PC-9 (cell line): ENCODE measurements around the gene SELL. TPM values are rescaled to one million over a fixed set of nuclear protein-coding genes. Genes with fewer than 3 reads are reported as not detected.

ENCODE experiments used
- Bru-seq: library from RNA; stranded (reverse); fragments of 400-500 nt; gene quantifications from one replicate; lab custom pipeline; 2021; lab: Mats Ljungman, UMichigan
- BruChase-seq, 2 experiments: library from RNA; stranded (reverse); fragments of 400-500 nt; gene quantifications; one replicate each; lab custom pipeline; 2021; lab: Mats Ljungman, UMichigan
- BruUV-seq: library from RNA; stranded (reverse); fragments of 400-500 nt; replicated peaks from 2 replicates; lab custom pipeline; 2021; lab: Mats Ljungman, UMichigan
- CTCF ChIA-PET: fragments of 300-600 bp; sonication (Branson Sonifier 250); formaldehyde crosslinking; loops from one replicate; lab custom pipeline; 2022; ENCODE audit warnings: antibody characterized with exemption; lab: Charles Lee
- POLR2A ChIA-PET: fragments of 300-600 bp; sonication (Branson Sonifier 250); formaldehyde crosslinking; loops from one replicate; lab custom pipeline; 2022; ENCODE audit warnings: antibody characterized with exemption; ENCODE audit not compliant: unreplicated experiment; lab: Charles Lee
- DNase-seq, 2 experiments: peaks; one replicate each; pipeline versions ENCODE4 v3.0.0 to v3.0.0-alpha.2; 2015 to 2022; ENCODE audit warnings: mixed read lengths in 1 of 2
- H2AFZ ChIP-seq: fragments of 200-600 bp; sonication (generic); 2 replicates; pipeline ENCODE4 v1.8.1; 2017; ENCODE audit warnings: antibody characterized with exemption
- H3F3A ChIP-seq: fragments of 200-600 bp; sonication (generic); 2 replicates; pipeline ENCODE4 v1.8.1; 2017; ENCODE audit warnings: antibody characterized with exemption, mild to moderate bottlenecking, low read depth; ENCODE audit not compliant: insufficient read depth
- H3K27ac ChIP-seq: fragments of 200-600 bp; sonication (generic); 2 replicates; pipeline ENCODE4 v1.6.1; 2016; ENCODE audit warnings: mixed run types
- H3K27me3 ChIP-seq: fragments of 200-600 bp; sonication (generic); 2 replicates; pipeline ENCODE4 v1.6.1; 2016; ENCODE audit warnings: low read depth, mixed run types; ENCODE audit not compliant: insufficient read depth
- H3K36me3 ChIP-seq: fragments of 200-600 bp; sonication (generic); 2 replicates; pipeline ENCODE4 v1.6.1; 2016; ENCODE audit warnings: low read depth, mixed run types
- H3K4me1 ChIP-seq: fragments of 200-600 bp; sonication (generic); replicated peaks from 2 replicates; pipeline ENCODE4 v1.6.1; 2016; ENCODE audit warnings: mixed run types; ENCODE audit not compliant: insufficient read depth
- H3K4me2 ChIP-seq: fragments of 200-600 bp; sonication (generic); 2 replicates; pipeline ENCODE4 v1.6.1; 2017; ENCODE audit warnings: mixed run types
- H3K4me3 ChIP-seq: fragments of 200-600 bp; sonication (generic); 2 replicates; pipeline ENCODE4 v1.6.1; 2016; ENCODE audit warnings: mixed run types
- H3K79me2 ChIP-seq: fragments of 200-600 bp; sonication (generic); 2 replicates; pipeline ENCODE4 v1.6.1; 2017; ENCODE audit warnings: low read depth, mixed run types
- H3K9me2 ChIP-seq: fragments of 200-600 bp; sonication (generic); 2 replicates; pipeline ENCODE4 v1.8.1; 2017; ENCODE audit warnings: mild to moderate bottlenecking; ENCODE audit not compliant: insufficient read depth
- H3K9me3 ChIP-seq: fragments of 200-600 bp; sonication (generic); 2 replicates; pipeline ENCODE4 v1.8.1; 2016; ENCODE audit warnings: low read depth; ENCODE audit not compliant: insufficient read depth
- H4K20me1 ChIP-seq: fragments of 200-600 bp; sonication (generic); 2 replicates; pipeline ENCODE4 v1.8.1; 2017; ENCODE audit not compliant: insufficient read depth
- CTCF ChIP-seq: fragments of 200-600 bp; sonication (generic); conservative IDR thresholded peaks from 2 replicates; pipeline ENCODE4 v1.6.1; 2017; ENCODE audit warnings: mixed run types, antibody characterized with exemption, mild to moderate bottlenecking, moderate library complexity
- EZH2 ChIP-seq: fragments of 200-600 bp; sonication (generic); IDR thresholded peaks from 2 replicates; pipeline ENCODE4 v1.8.0; 2017; ENCODE audit warnings: antibody characterized with exemption, low read depth
- intact Hi-C: fragments of 100-400 bp; cut with micrococcal nuclease; formaldehyde crosslinking; loops from one replicate; pipeline ENCODE4 v1.10.0; 2022; ENCODE audit not compliant: unreplicated experiment
- long read RNA-seq: library from polyadenylated mRNA; stranded (forward); transcript quantifications from one replicate; pipeline ENCODE4 v2.0.0, GENCODE V29; 2022
- total RNA-seq: library from RNA; stranded (reverse); gene quantifications from 2 replicates; pipeline ENCODE4 v1.2.3, GENCODE V29; 2021

Gene SELL
- total RNA-seq: 6.5 and 6.7 TPM in 2 replicates
- percentile 23 among the genes with signal in this experiment for Bru-seq, nascent RNA
- BruChase-seq, experiment 1, labeled RNA remaining after a 2-hour chase: percentile 21 among the genes with signal in this experiment
- percentile 31 among the genes with signal in this experiment for BruChase-seq, experiment 2, labeled RNA remaining after a 6-hour chase
- long read RNA-seq, transcript SELL-201 (9 exons, 2,436 nt): major isoform, 13 of 15 reads
- long read RNA-seq, partial matches to known transcripts: 1 of 15 reads
- long read RNA-seq, other reads (novel, unspliced or antisense): 1 of 15 reads

- no peaks in the 10 kb centered on the region for H4K20me1 ChIP-seq
- peaks cover 7% of the 10 kb centered on the region; the same call in 1 of the 2 replicates for H3K27me3 ChIP-seq
- peak; percentile 91 for TF ChIP-seq CTCF
- TF ChIP-seq EZH2: no peak
- ChIA-PET CTCF (interaction anchor here (0.5 to 1.4 kb wide), 6 partner anchors 15 to 131 kb away, joined by 3 to 13 read pairs (median 6); partner anchors contain the start of gene F5), POLR2A (interaction anchor here (0.6 kb wide), 1 partner anchor 820 kb away, joined by 4 read pairs; no protein-coding TSS in a partner anchor)
- peaks cover 7% of the 10 kb centered on the region; the same call in 1 of the 2 replicates for H3K9me3 ChIP-seq
- no peaks in the 10 kb centered on the region for H3F3A ChIP-seq
- intact Hi-C loops: loop anchor here (1.0 to 5.0 kb wide), 5 partner anchors 83 to 244 kb away; partner anchors contain the start of gene METTL18
- H3K79me2 ChIP-seq: no peaks in the 10 kb centered on the region
- peak within 1 kb of the TSS; percentile 48; the same call in 1 of the 2 replicates for H3K4me3 ChIP-seq
- DNase-seq: peak; percentile 58 to 67
- BruUV-seq: no TSS peak
- no peak within 1 kb of the TSS for H3K27ac ChIP-seq
- no peaks in the 10 kb centered on the region for H3K36me3 ChIP-seq
- H3K9me2 ChIP-seq: no peaks in the 10 kb centered on the region; the same call in 1 of the 2 replicates
- H3K4me1 ChIP-seq: peaks cover 9% of the 10 kb centered on the region
- peak within 1 kb of the TSS; percentile 83 for H3K4me2 ChIP-seq
- H2AFZ ChIP-seq: peak within 1 kb of the TSS; percentile 94
These were observed at the start of gene SELL for GRCh38 chr1:169711469-169712308. Gene SELL, minus strand, starts transcription at chr1:169711620. Its CDS starts 122 bp downstream, at chr1:169711498.

DNA sequence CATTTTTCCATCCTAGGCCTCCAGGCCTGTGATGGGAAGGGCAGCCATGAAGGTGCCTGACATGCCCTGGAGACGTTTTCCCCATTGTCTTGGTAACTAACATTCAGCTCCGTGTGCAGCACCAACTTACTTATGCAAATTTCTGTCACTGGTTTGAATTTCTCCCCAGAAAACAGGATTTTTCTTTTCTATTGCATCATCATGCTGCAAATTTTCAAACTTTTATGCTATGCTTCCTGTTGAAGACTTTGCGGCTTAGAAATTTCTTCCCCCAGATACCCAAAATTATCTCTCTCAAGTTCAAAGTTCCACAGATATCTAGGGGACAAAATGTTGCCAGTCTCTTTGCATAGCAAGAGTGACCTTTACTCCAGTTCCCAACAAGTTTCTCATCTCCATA is 47.6 kb upstream of the SELL start:
- Histone ChIP-seq H3K9me3 (no peaks in the 10 kb centered on the region), H3K4me1 (no peaks in the 10 kb centered on the region), H3K9me2 (no peaks in the 10 kb centered on the region), H4K20me1 (no peaks in the 10 kb centered on the region), H3F3A (no peaks in the 10 kb centered on the region), H3K27me3 (no peaks in the 10 kb centered on the region), H3K4me3 (no peak overlapping the region), H3K27ac (no peak overlapping the region), H3K4me2 (no peak overlapping the region), H3K79me2 (no peaks in the 10 kb centered on the region), H3K36me3 (no peaks in the 10 kb centered on the region), H2AFZ (no peak overlapping the region)
- intact Hi-C loops: no loop called here
- no peak for TF ChIP-seq CTCF
- no peak for TF ChIP-seq EZH2
- BruUV-seq: no TSS peak
- ChIA-PET CTCF (no interaction called here), POLR2A (no interaction called here)
- DNase-seq: no peak

DNA sequence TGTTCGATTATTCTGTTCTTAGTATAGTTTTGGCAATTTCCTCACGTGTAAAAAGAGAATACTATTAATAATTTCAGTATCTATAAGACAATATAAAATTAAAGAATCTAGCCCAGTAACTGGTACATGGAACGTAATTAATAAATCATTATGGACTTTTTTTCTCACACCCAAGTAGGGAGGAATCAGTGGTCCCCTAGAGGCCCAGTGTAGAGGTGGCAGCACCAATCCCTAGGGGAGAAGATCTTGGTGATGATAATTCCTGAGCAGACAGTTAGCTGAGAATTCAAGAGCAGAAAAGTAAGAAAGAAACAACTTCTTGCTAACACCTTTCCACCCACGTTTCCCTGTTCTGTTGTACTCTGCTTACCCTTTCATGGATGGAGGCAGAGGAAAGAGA is 42.1 kb upstream of the SELL start:
- Histone ChIP-seq H3K27me3 (no peaks in the 10 kb centered on the region), H3F3A (no peaks in the 10 kb centered on the region), H4K20me1 (no peaks in the 10 kb centered on the region), H3K9me3 (no peaks in the 10 kb centered on the region), H3K27ac (no peak overlapping the region), H3K4me1 (no peaks in the 10 kb centered on the region), H3K4me2 (no peak overlapping the region), H3K4me3 (no peak overlapping the region), H2AFZ (no peak overlapping the region), H3K9me2 (no peaks in the 10 kb centered on the region), H3K79me2 (no peaks in the 10 kb centered on the region), H3K36me3 (no peaks in the 10 kb centered on the region)
- TF ChIP-seq CTCF (no peak), EZH2 (no peak)
- DNase-seq: no peak
- intact Hi-C loops: no loop called here
- BruUV-seq: no TSS peak
- ChIA-PET CTCF (no interaction called here), POLR2A (no interaction called here)
